GM23338 (cell line): ENCODE results near the gene GUCA2B.

ENCODE experiments used
- CREB1 ChIP-seq: fragments of 250-450 bp; sonication (Bioruptor Pico); IDR thresholded peaks from 2 replicates; pipeline ENCODE4 v1.5.0; 2020; ENCODE audit warnings: low read depth, mild to moderate bottlenecking, moderate library complexity
- EZH2 ChIP-seq: fragments of 200-600 bp; sonication (generic); IDR thresholded peaks from one replicate; pipeline ENCODE4 v1.8.0; 2017; ENCODE audit warnings: antibody characterized with exemption, mild to moderate bottlenecking, low read depth; ENCODE audit not compliant: unreplicated experiment
- POLR2AphosphoS5 ChIP-seq: IDR thresholded peaks from 2 replicates; pipeline ENCODE4 v1.6.1; 2016; ENCODE audit warnings: antibody characterized with exemption, low read depth
- TF ChIP-seq, protein P1 (sequence below), 2 experiments: fragments of 200-600 bp in 1 of 2; sonication (generic) in 1 of 2; conservative IDR thresholded peaks; 2 replicates each; pipeline versions ENCODE4 v1.5.1 to v1.6.1; 2016 to 2017; ENCODE audit warnings: antibody characterized with exemption in 2 of 2, low read depth in 2 of 2, mild to moderate bottlenecking in 2 of 2, moderate library complexity in 1 of 2

DNA sequence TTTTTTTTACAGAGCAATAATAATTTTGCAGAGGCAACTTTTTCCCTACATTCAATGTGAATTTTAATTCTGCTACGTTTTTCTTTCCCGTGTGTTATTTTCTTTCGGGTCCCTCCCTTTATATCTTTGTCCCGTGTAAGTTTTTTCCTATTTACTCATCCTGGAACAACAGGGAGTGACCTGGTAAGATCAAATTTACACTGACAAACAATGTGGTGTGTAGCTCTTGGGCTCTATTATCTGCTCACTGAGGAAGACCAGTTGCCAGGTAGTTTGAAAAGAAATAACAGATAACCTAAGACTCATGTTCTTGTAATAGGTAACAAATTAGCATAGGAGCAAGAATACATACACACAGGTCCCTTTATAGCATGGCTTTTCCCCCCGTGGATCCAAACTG lies 45.0 kb downstream of the GUCA2B start:
- TF ChIP-seq, protein P1, sequence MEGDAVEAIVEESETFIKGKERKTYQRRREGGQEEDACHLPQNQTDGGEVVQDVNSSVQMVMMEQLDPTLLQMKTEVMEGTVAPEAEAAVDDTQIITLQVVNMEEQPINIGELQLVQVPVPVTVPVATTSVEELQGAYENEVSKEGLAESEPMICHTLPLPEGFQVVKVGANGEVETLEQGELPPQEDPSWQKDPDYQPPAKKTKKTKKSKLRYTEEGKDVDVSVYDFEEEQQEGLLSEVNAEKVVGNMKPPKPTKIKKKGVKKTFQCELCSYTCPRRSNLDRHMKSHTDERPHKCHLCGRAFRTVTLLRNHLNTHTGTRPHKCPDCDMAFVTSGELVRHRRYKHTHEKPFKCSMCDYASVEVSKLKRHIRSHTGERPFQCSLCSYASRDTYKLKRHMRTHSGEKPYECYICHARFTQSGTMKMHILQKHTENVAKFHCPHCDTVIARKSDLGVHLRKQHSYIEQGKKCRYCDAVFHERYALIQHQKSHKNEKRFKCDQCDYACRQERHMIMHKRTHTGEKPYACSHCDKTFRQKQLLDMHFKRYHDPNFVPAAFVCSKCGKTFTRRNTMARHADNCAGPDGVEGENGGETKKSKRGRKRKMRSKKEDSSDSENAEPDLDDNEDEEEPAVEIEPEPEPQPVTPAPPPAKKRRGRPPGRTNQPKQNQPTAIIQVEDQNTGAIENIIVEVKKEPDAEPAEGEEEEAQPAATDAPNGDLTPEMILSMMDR (conservative IDR thresholded peaks at IDR 0.05; ENCODE audit: low read depth in 2 of 2), result no peak
- no peak for TF ChIP-seq POLR2AphosphoS5
- TF ChIP-seq CREB1 (CRISPR knock-in tag), result no peak
- TF ChIP-seq EZH2, result no peak
